ENCODE data around the gene ABCG2.

GRCh38 chr4:88134111-88134510 is 24.3 kb downstream of the ABCG2 start:
- no peak for TF ChIP-seq CTCF (IDR thresholded peaks at IDR 0.05)
- no peak for TF ChIP-seq POLR2A (IDR thresholded peaks at IDR 0.05)

All from suprapubic skin (tissue), 3 donors.